Fibroblast of lung (primary cell): ENCODE results near the gene SHROOM3. TPM values are rescaled to one million over a fixed set of nuclear protein-coding genes. Genes with fewer than 3 reads are reported as not detected.

ENCODE experiments used
- DNase-seq, 2 donors: peaks; one replicate each; pipeline versions ENCODE4 v3.0.0 to v3.0.0-alpha.2; 2010; ENCODE audit warnings: low read depth in 2 of 2
- H2AFZ ChIP-seq: 2 replicates; pipeline ENCODE4 v1.5.1; 2012; ENCODE audit warnings: low read length, control low read depth, inconsistent platforms
- H3K27ac ChIP-seq: 2 replicates; pipeline ENCODE4 v1.5.1; 2011; ENCODE audit warnings: low read length, control low read depth; ENCODE audit not compliant: insufficient read depth
- H3K27me3 ChIP-seq: 2 replicates; pipeline ENCODE4 v1.5.1; 2011; ENCODE audit warnings: mild to moderate bottlenecking, low read length; ENCODE audit not compliant: control insufficient read depth, insufficient read depth
- H3K36me3 ChIP-seq: 2 replicates; pipeline ENCODE4 v1.5.1; 2011; ENCODE audit warnings: low read length; ENCODE audit not compliant: control insufficient read depth, insufficient read depth
- H3K4me1 ChIP-seq: 2 replicates; pipeline ENCODE4 v1.5.1; 2011; ENCODE audit warnings: low read length; ENCODE audit not compliant: control insufficient read depth, insufficient read depth; ENCODE audit errors: extremely low read depth
- H3K4me2 ChIP-seq: 2 replicates; pipeline ENCODE4 v1.5.1; 2011; ENCODE audit warnings: low read length, control low read depth; ENCODE audit not compliant: insufficient read depth; ENCODE audit errors: extremely low read depth
- H3K4me3 ChIP-seq, 4 experiments: fragments of 200-600 bp in 1 of 4; sonication (generic) in 1 of 4; replicated peaks in 1 of 4; 2 replicates each; pipeline ENCODE4 v1.5.1; 2011 to 2016; ENCODE audit warnings: low read length in 4 of 4, low read depth in 3 of 4, mild to moderate bottlenecking in 3 of 4, control low read depth in 2 of 4, inconsistent platforms in 1 of 4, mixed read lengths in 1 of 4; ENCODE audit not compliant: insufficient read depth in 1 of 4; ENCODE audit errors: control extremely low read depth in 1 of 4
- H3K79me2 ChIP-seq: 2 replicates; pipeline ENCODE4 v1.5.1; 2012; ENCODE audit warnings: mild to moderate bottlenecking, low read length, inconsistent platforms; ENCODE audit not compliant: control insufficient read depth, insufficient read depth
- H3K9ac ChIP-seq: 2 replicates; pipeline ENCODE4 v1.5.1; 2011; ENCODE audit warnings: mild to moderate bottlenecking, low read length, control low read depth; ENCODE audit not compliant: insufficient read depth
- H3K9me3 ChIP-seq: 2 replicates; pipeline ENCODE4 v1.5.1; 2012; ENCODE audit warnings: low read depth, low read length; ENCODE audit not compliant: control insufficient read depth, insufficient read depth
- H4K20me1 ChIP-seq: 2 replicates; pipeline ENCODE4 v1.5.1; 2011; ENCODE audit warnings: low read length; ENCODE audit not compliant: control insufficient read depth, insufficient read depth; ENCODE audit errors: extremely low read depth
- EZH2 ChIP-seq: IDR thresholded peaks from 2 replicates; pipeline ENCODE4 v1.5.1; 2012; ENCODE audit warnings: low read length, control low read depth, mild to moderate bottlenecking; ENCODE audit errors: missing control alignments
- polyA plus RNA-seq, 2 donors: library from polyadenylated mRNA; depleted of rRNA in 1 of 2; stranded (reverse) in 1 of 2; unstranded in 1 of 2; fragments of >200 nt; gene quantifications; 2 replicates each; pipeline ENCODE4 v1.2.1, GENCODE V29; 2011 to 2012; ENCODE audit warnings: missing spikeins in 1 of 2
- total RNA-seq: library from RNA; depleted of rRNA; stranded (reverse); fragments of >200 nt; gene quantifications from 2 replicates; pipeline ENCODE4 v1.2.1, GENCODE V29; 2014
- TF ChIP-seq, protein P1 (sequence below), 2 donors: IDR thresholded peaks in 1 of 2; conservative IDR thresholded peaks in 1 of 2; 1 replicate in 1 of 2; 2 replicates in 1 of 2; pipeline ENCODE4 v1.5.1; 2011 to 2012; ENCODE audit warnings: low read length in 2 of 2, control low read depth in 1 of 2, inconsistent platforms in 1 of 2, low read depth in 1 of 2, mild to moderate bottlenecking in 1 of 2

Gene SHROOM3
- total and polyA plus RNA-seq, 2 donors (not counting 1 experiment from before 2014, with no cell fraction given), result 9.9 to 23.9 TPM

DNA sequence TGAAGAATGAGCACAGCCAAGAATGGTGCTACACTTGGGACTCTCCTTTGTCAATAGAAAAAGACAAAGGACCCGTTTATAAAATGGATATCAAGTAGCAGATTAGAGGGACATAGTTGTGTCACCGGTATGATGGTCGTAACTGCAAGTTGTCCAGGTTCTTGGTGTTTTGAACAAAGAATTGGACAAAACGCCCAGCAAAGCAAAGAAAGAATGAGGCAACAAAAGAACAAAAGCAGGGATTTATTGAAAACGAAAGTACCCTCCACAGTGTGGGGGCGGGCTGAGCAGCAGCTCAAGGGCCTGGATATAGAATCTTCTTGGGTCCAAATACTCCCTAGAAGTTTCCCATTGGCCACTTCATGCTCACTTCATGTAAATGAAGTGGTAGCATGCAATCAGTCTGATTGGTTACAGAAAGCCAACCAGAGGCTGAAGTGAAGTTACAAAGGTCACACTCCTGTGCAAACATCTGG lies 54.7 kb downstream of the SHROOM3 start:
- no peak overlapping the region for H3K4me3 ChIP-seq
- no peaks in the 10 kb centered on the region for H3K9me3 ChIP-seq
- no peak overlapping the region for H3K27ac ChIP-seq
- TF ChIP-seq, protein P1, sequence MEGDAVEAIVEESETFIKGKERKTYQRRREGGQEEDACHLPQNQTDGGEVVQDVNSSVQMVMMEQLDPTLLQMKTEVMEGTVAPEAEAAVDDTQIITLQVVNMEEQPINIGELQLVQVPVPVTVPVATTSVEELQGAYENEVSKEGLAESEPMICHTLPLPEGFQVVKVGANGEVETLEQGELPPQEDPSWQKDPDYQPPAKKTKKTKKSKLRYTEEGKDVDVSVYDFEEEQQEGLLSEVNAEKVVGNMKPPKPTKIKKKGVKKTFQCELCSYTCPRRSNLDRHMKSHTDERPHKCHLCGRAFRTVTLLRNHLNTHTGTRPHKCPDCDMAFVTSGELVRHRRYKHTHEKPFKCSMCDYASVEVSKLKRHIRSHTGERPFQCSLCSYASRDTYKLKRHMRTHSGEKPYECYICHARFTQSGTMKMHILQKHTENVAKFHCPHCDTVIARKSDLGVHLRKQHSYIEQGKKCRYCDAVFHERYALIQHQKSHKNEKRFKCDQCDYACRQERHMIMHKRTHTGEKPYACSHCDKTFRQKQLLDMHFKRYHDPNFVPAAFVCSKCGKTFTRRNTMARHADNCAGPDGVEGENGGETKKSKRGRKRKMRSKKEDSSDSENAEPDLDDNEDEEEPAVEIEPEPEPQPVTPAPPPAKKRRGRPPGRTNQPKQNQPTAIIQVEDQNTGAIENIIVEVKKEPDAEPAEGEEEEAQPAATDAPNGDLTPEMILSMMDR (conservative IDR thresholded peaks at IDR 0.05 in 1 of 2, IDR thresholded peaks at IDR 0.05 in 1 of 2; ENCODE audit: low read depth in 1 of 2, low read length in 2 of 2), result no peak
- no peak for TF ChIP-seq EZH2
- no peaks in the 10 kb centered on the region for H4K20me1 ChIP-seq
- H3K4me2 ChIP-seq, result no peak overlapping the region
- H3K79me2 ChIP-seq, result no peaks in the 10 kb centered on the region
- peak in 1 of 2 donors; percentile 33 for DNase-seq
- no peaks in the 10 kb centered on the region for H3K27me3 ChIP-seq
- no peak overlapping the region for H2AFZ ChIP-seq
- H3K36me3 ChIP-seq, result no peaks in the 10 kb centered on the region
- H3K4me1 ChIP-seq, result no peaks in the 10 kb centered on the region
- no peak overlapping the region for H3K9ac ChIP-seq

DNA sequence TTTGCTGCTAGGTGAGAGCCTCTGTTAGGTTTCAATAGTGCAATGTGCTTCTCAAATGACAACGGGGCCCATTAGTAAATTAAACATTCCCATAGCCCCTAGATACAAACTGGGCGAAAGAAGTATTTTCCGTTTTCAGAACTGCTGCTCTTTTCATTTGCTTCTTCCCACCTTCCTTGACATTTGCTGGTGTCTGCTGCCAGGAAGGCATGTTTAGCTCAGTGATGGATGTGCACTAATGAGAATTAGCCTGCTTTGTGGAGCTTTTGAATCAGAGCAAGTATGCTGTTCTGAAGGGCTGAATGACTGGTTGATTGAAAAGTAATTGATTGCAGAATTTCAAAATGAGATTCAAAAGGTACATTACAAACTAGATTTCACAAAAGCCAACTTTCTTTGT lies 57.0 kb downstream of the SHROOM3 start:
- Histone ChIP-seq H3K4me3 (no peak overlapping the region), H2AFZ (no peak overlapping the region), H3K9ac (no peak overlapping the region), H3K27ac (no peak overlapping the region), H3K36me3 (no peaks in the 10 kb centered on the region), H3K4me2 (no peak overlapping the region), H4K20me1 (no peaks in the 10 kb centered on the region), H3K4me1 (no peaks in the 10 kb centered on the region), H3K79me2 (no peaks in the 10 kb centered on the region), H3K27me3 (no peaks in the 10 kb centered on the region), H3K9me3 (no peaks in the 10 kb centered on the region)
- DNase-seq, result no peak
- no peak for TF ChIP-seq EZH2
- TF ChIP-seq, protein P1 (conservative IDR thresholded peaks at IDR 0.05 in 1 of 2, IDR thresholded peaks at IDR 0.05 in 1 of 2; ENCODE audit: low read depth in 1 of 2, low read length in 2 of 2), result no peak

DNA sequence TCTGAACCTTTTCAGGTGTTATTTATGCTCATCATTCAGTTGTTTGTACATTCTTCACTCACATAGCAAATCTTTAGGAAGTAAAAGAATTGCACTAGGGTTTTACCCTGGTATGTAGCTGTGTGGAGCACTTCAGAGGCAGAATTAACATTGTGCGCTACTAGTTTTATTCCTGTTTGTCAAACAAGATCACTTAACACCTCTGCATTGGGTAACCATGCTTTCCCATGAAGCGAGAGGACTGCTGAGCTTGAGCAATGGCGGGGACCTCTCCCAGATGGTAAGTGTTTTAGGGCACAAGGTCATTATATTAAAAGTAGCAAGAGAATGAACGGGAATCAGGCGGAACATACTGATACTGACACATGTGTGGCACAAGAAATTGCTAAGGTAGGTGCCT lies 59.2 kb downstream of the SHROOM3 start:
- DNase-seq, result peak in 1 of 2 donors; percentile 93
- TF ChIP-seq EZH2, result no peak
- TF ChIP-seq, protein P1 (conservative IDR thresholded peaks at IDR 0.05 in 1 of 2, IDR thresholded peaks at IDR 0.05 in 1 of 2; ENCODE audit: low read depth in 1 of 2, low read length in 2 of 2), result no peak

More for the DNA sequence above, 59.2 kb downstream of the SHROOM3 start:
- no peaks in the 10 kb centered on the region for H3K36me3 ChIP-seq
- H3K4me3 ChIP-seq, result no peak overlapping the region
- H3K9ac ChIP-seq, result no peak overlapping the region
- no peak overlapping the region for H2AFZ ChIP-seq
- no peak overlapping the region for H3K4me2 ChIP-seq
- no peaks in the 10 kb centered on the region for H3K9me3 ChIP-seq
- H4K20me1 ChIP-seq, result no peaks in the 10 kb centered on the region
- H3K27me3 ChIP-seq, result no peaks in the 10 kb centered on the region
- H3K27ac ChIP-seq, result no peak overlapping the region
- no peaks in the 10 kb centered on the region for H3K79me2 ChIP-seq
- H3K4me1 ChIP-seq, result no peaks in the 10 kb centered on the region
